CD4-positive, alpha-beta memory T cell (primary cell): ENCODE data around the gene CD37. TPM values are rescaled to one million over a fixed set of nuclear protein-coding genes. Genes with fewer than 3 reads are reported as not detected.

Experiments used
- CTCF ChIA-PET: fragments of 350-600 bp; sonication (Branson Sonifier 250); formaldehyde crosslinking; loops from one replicate; lab custom pipeline; 2021; ENCODE audit warnings: inconsistent platforms; ENCODE audit not compliant: partially characterized antibody; lab: Charles Lee
- POLR2A ChIA-PET: fragments of 350-600 bp; sonication (Branson Sonifier 250); formaldehyde crosslinking; loops from one replicate; lab custom pipeline; 2021; ENCODE audit not compliant: partially characterized antibody; lab: Charles Lee
- DNase-seq, 5 donors: peaks; one replicate each; pipeline versions ENCODE4 v3.0.0 to v3.0.0-alpha.2; 2020 to 2022; ENCODE audit warnings: mixed read lengths in 1 of 5
- H3K27ac ChIP-seq: one replicate; pipeline ENCODE4 v1.7.0; 2013; ENCODE audit warnings: low read depth, low read length
- H3K27me3 ChIP-seq: 2 replicates; pipeline ENCODE4 v1.7.0; 2013; ENCODE audit warnings: mild to moderate bottlenecking, low read length, moderate library complexity; ENCODE audit not compliant: insufficient read depth
- H3K36me3 ChIP-seq: 2 replicates; pipeline ENCODE4 v1.7.0; 2013; ENCODE audit warnings: mild to moderate bottlenecking, low read length, moderate library complexity; ENCODE audit not compliant: insufficient read depth
- H3K4me1 ChIP-seq: 2 replicates; pipeline ENCODE4 v1.7.0; 2013; ENCODE audit warnings: mild to moderate bottlenecking, low read length, moderate library complexity; ENCODE audit not compliant: insufficient read depth
- H3K4me3 ChIP-seq, 2 donors: one replicate each; pipeline ENCODE4 v1.7.0; 2013; ENCODE audit warnings: low read length in 2 of 2, mild to moderate bottlenecking in 1 of 2
- H3K9me3 ChIP-seq, 2 donors: one replicate each; pipeline ENCODE4 v1.7.0; 2013; ENCODE audit warnings: low read length in 2 of 2, control low read depth in 1 of 2; ENCODE audit not compliant: control insufficient read depth in 1 of 2
- H3K27ac Mint-ChIP-seq, 7 donors: one replicate each; pipeline ENCODE4 v1.8.0; 2020 to 2021; ENCODE audit warnings: mixed read lengths in 7 of 7, mild to moderate bottlenecking in 6 of 7, inconsistent platforms in 3 of 7, moderate library complexity in 3 of 7
- H3K27me3 Mint-ChIP-seq, 2 donors: one replicate each; pipeline ENCODE4 v1.8.0; 2020 to 2021; ENCODE audit warnings: mixed read lengths in 2 of 2
- H3K36me3 Mint-ChIP-seq, 2 donors: one replicate each; pipeline ENCODE4 v1.8.0; 2020 to 2021; ENCODE audit warnings: mixed read lengths in 2 of 2, inconsistent platforms in 1 of 2, mild to moderate bottlenecking in 1 of 2
- H3K4me1 Mint-ChIP-seq, 4 donors: one replicate each; pipeline ENCODE4 v1.8.0; 2020 to 2021; ENCODE audit warnings: mixed read lengths in 4 of 4, mild to moderate bottlenecking in 1 of 4
- H3K4me3 Mint-ChIP-seq, 8 donors: one replicate each; pipeline ENCODE4 v1.8.0; 2020 to 2021; ENCODE audit warnings: mixed read lengths in 8 of 8, mild to moderate bottlenecking in 7 of 8, moderate library complexity in 6 of 8, inconsistent platforms in 3 of 8
- H3K9me3 Mint-ChIP-seq, 8 donors: one replicate each; pipeline ENCODE4 v1.8.0; 2020 to 2021; ENCODE audit warnings: mixed read lengths in 8 of 8, mild to moderate bottlenecking in 5 of 8, inconsistent platforms in 3 of 8, moderate library complexity in 1 of 8
- intact Hi-C: fragments of 100-400 bp; cut with micrococcal nuclease; formaldehyde crosslinking; loops from one replicate; pipeline ENCODE4 v1.15.1; 2023
- polyA plus RNA-seq, 2 donors: library from polyadenylated mRNA; unstranded; fragments of 300-500 nt; fragmentation: Illumina TruSeq; gene quantifications; one replicate each; pipeline ENCODE4 v1.2.3, GENCODE V29; 2021
- total RNA-seq, 2 experiments: library from RNA; stranded (reverse); gene quantifications; one replicate each; pipeline ENCODE4 v1.2.3, GENCODE V29; 2021

The CD37 gene
- total and polyA plus RNA-seq, 4 experiments from 2014 or later: 109 to 347 (median 261) TPM

DNA sequence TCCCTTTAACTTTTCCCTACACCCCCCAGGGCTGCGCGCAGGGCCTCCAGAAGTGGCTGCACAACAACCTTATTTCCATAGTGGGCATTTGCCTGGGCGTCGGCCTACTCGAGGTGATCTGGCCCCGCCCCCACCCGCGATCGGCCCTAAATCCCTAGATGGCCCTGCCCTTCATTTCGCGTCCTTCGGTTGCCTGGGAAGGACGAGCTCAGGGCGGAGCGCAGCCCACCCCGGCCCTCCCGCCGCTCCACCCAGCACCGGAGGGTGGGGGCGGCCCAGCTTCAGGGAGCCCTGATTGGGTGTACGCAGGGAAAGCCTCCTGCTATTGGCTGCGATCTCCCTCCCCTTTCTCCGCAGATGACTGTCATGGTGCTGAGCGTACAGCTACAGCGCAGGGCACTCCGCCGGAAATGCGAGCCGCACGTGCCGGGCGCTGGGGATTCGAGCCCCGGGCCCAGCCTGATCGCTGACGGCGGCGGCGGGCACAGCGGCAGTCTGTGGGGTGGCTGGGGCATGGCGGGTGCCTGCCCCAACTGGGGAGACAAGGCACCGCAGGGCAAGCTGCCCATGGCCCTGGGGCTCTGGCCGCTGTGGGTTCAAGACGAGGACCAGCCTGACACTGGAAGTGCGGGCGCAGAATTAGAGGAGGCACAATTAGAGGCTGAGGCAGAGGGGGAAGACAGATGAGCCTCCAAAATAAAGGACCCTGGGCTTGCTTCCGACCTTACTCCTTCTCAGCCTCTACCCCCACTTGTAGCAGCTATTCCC, 4.3 kb downstream of the CD37 start:
- ChIA-PET POLR2A (no interaction called here), CTCF (no interaction called here)
- no peaks in the 10 kb centered on the region for H3K9me3 Mint-ChIP-seq
- H3K27me3 Mint-ChIP-seq: no peaks in the 10 kb centered on the region
- DNase-seq: no peak
- peaks cover 7% of the 10 kb centered on the region for H3K36me3 ChIP-seq
- H3K27me3 ChIP-seq: no peaks in the 10 kb centered on the region
- H3K27ac Mint-ChIP-seq: peak overlapping the region in 2 of 7 donors; percentile 41 to 44
- no peak overlapping the region for H3K4me3 ChIP-seq
- H3K9me3 ChIP-seq: no peaks in the 10 kb centered on the region
- intact Hi-C loops: no loop called here
- H3K36me3 Mint-ChIP-seq: peaks cover 33 to 44% of the 10 kb centered on the region in 2 donors
- no peak overlapping the region for H3K27ac ChIP-seq
- H3K4me1 Mint-ChIP-seq: peaks cover 28 to 53% (median 36%) of the 10 kb centered on the region in 4 donors
- peaks cover 40% of the 10 kb centered on the region for H3K4me1 ChIP-seq
- no peak overlapping the region for H3K4me3 Mint-ChIP-seq

DNA sequence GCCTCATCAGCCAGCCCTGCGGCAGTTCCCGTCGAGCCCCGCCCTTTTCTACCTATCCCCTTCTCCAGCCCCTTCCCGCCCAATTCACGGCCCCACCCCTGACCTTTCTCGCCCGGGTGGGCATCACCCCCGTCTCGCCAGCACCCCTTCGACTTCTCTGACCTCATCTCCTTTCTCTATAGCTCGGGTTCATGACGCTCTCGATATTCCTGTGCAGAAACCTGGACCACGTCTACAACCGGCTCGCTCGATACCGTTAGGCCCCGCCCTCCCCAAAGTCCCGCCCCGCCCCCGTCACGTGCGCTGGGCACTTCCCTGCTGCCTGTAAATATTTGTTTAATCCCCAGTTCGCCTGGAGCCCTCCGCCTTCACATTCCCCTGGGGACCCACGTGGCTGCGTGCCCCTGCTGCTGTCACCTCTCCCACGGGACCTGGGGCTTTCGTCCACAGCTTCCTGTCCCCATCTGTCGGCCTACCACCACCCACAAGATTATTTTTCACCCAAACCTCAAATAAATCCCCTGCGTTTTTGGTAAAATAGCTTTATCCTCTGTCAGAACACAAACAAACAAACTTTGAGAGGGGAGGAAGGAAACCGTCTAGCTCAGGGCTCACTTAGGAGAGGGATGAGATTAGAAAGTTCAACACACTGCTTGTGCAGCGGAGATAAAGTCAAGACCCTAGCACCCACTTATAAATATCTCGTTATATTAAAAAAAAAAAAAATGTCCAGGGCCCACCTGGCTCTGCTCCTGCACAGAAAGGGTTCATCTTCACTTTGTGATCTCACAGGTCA, 5.1 kb downstream of the CD37 start:
- H3K4me1 ChIP-seq: peaks cover 33% of the 10 kb centered on the region
- peaks cover 30 to 50% (median 35%) of the 10 kb centered on the region in 4 donors for H3K4me1 Mint-ChIP-seq
- H3K4me3 ChIP-seq: no peak overlapping the region
- H3K27ac ChIP-seq: no peak overlapping the region
- ChIA-PET CTCF (no interaction called here), POLR2A (interaction anchor here (0.6 kb wide), 1 partner anchor 27 kb away, joined by 3 read pairs; no protein-coding TSS in a partner anchor)
- no peaks in the 10 kb centered on the region for H3K27me3 ChIP-seq
- H3K27ac Mint-ChIP-seq: peak overlapping the region in 6 of 7 donors; percentile 3 to 81 (median 70)
- peak overlapping the region in 1 of 8 donors; percentile 23 for H3K4me3 Mint-ChIP-seq
- H3K36me3 Mint-ChIP-seq: peaks cover 33 to 43% of the 10 kb centered on the region in 2 donors
- no peaks in the 10 kb centered on the region for H3K9me3 ChIP-seq
- H3K27me3 Mint-ChIP-seq: no peaks in the 10 kb centered on the region
- peaks cover 7% of the 10 kb centered on the region for H3K36me3 ChIP-seq
- intact Hi-C loops: no loop called here
- H3K9me3 Mint-ChIP-seq: no peaks in the 10 kb centered on the region
- no peak for DNase-seq

DNA sequence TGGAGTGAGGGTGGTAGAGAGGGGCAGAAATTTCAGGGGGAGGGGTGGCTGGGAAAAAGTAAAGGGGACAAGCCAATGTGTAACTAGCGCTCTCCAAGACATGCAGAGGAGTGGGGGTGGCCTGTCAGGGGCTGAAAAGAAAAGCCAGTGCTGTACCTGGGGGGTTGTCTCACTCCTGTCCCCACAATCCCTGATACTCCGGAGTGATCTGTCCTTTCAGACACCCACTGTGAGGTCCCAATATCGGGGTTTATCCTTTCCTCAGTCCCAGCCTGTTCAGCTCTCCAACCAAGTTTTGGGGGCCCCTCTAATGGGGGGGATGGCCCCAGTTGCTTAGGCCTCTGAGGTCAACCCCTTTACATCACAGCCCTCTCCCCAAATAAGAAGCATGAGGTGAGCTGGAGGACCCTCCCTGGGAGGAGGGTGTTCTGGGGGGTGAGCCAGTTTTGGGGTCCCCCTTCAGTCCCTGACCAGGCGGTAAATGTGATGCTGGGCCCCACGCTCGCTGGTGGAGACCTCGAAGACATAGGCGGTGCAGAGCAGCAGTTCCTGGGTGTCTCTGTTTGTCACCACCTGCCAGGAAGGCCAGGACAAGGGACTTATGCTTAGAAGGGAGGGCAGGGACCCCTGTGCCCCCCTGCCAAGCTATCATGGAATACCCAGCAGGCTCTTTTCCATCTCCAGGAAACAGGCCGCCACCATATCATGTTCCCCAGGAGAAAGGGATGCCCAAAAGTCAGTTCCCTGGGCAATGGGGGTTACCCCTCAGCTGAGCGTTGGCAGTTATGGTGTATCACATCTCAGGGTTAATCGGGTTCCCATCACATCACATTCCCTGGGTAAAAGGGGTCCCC, 5.9 kb downstream of the CD37 start:
- peak overlapping the region in 3 of 7 donors; percentile 19 to 61 (median 58) for H3K27ac Mint-ChIP-seq
- no peak overlapping the region for H3K4me3 Mint-ChIP-seq
- POLR2A ChIA-PET: no interaction called here
- no peaks in the 10 kb centered on the region for H3K27me3 Mint-ChIP-seq
- intact Hi-C loops: no loop called here
- Histone ChIP-seq H3K27ac (no peak overlapping the region), H3K4me1 (peaks cover 28% of the 10 kb centered on the region), H3K4me3 (no peak overlapping the region), H3K9me3 (no peaks in the 10 kb centered on the region), H3K36me3 (peaks cover 7% of the 10 kb centered on the region), H3K27me3 (no peaks in the 10 kb centered on the region)
- peaks cover 25 to 42% (median 28%) of the 10 kb centered on the region in 4 donors for H3K4me1 Mint-ChIP-seq
- CTCF ChIA-PET: no interaction called here
- DNase-seq: no peak
- H3K36me3 Mint-ChIP-seq: peaks cover 30 to 36% of the 10 kb centered on the region in 2 donors
- peaks cover 0 to 2% (median 0%) of the 10 kb centered on the region in 8 donors for H3K9me3 Mint-ChIP-seq

DNA sequence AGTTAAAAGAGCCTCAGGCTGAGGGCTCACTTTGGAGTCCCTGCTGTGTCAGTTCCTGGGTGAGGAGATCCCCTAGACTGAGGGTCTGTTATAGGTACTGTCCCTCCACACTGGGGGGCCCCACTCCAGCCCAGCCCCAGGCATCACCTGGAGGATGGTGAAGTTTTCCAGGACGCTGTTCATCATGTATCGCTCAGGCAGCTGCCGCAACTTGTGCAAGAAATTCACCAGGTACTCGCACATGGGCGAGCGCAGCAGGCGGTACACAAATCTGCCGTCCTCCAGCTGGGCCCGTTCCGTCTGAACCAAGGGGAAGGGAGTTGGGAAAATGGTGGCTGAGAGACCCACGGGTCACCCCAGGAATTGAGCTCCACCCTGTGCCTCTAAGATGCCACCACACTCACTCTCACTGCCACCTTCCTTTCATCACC, 7.1 kb downstream of the CD37 start:
- H3K27ac Mint-ChIP-seq: peak overlapping the region in 4 of 7 donors; percentile 5 to 57 (median 23)
- no peak overlapping the region for H3K4me3 Mint-ChIP-seq
- H3K4me1 Mint-ChIP-seq: peaks cover 17 to 30% (median 19%) of the 10 kb centered on the region in 4 donors
- DNase-seq: no peak
- ChIA-PET POLR2A (interaction anchor here (1.1 kb wide), 1 partner anchor 9 kb away, joined by 3 read pairs; no protein-coding TSS in a partner anchor), CTCF (no interaction called here)
- H3K9me3 Mint-ChIP-seq: peaks cover 0 to 2% (median 0%) of the 10 kb centered on the region in 8 donors
- intact Hi-C loops: no loop called here
- H3K36me3 Mint-ChIP-seq: peaks cover 26 to 28% of the 10 kb centered on the region in 2 donors
- no peaks in the 10 kb centered on the region for H3K27me3 ChIP-seq
- H3K9me3 ChIP-seq: no peaks in the 10 kb centered on the region
- H3K27ac ChIP-seq: no peak overlapping the region
- no peaks in the 10 kb centered on the region for H3K27me3 Mint-ChIP-seq
- no peak overlapping the region for H3K4me3 ChIP-seq
- peaks cover 7% of the 10 kb centered on the region for H3K36me3 ChIP-seq
- H3K4me1 ChIP-seq: peaks cover 16% of the 10 kb centered on the region

DNA sequence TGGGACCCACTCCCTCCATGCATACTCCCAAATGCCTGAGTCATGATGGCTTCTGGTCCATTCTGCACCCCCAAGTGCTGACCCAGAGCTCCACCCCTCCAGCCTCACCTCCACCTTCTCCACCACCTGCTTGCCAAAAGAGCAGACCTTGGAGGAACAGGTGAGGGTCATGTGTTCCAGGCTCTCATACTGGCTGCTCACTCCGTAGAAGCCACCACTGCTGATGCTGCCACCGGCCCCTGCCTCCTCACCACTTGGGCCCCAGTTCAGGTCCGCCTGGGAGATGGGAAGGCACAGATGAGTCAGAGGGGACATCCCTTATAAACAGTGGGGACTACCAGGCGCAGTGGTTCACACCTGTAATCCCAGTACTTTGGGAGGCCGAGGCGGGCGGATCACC, 7.9 kb downstream of the CD37 start:
- Histone ChIP-seq H3K27me3 (no peaks in the 10 kb centered on the region), H3K4me1 (peaks cover 8% of the 10 kb centered on the region), H3K36me3 (no peaks in the 10 kb centered on the region), H3K4me3 (no peak overlapping the region), H3K9me3 (no peaks in the 10 kb centered on the region), H3K27ac (no peak overlapping the region)
- intact Hi-C loops: no loop called here
- DNase-seq: no peak
- CTCF ChIA-PET: no interaction called here
- peak overlapping the region in 6 of 7 donors; percentile 1 to 57 (median 29) for H3K27ac Mint-ChIP-seq
- no peaks in the 10 kb centered on the region for H3K27me3 Mint-ChIP-seq
- peaks cover 18 to 23% of the 10 kb centered on the region in 2 donors for H3K36me3 Mint-ChIP-seq
- POLR2A ChIA-PET: no interaction called here
- H3K9me3 Mint-ChIP-seq: peaks cover 0 to 2% (median 0%) of the 10 kb centered on the region in 8 donors
- H3K4me1 Mint-ChIP-seq: peaks cover 12 to 23% (median 17%) of the 10 kb centered on the region in 4 donors
- peak overlapping the region in 1 of 8 donors; percentile 18 for H3K4me3 Mint-ChIP-seq

DNA sequence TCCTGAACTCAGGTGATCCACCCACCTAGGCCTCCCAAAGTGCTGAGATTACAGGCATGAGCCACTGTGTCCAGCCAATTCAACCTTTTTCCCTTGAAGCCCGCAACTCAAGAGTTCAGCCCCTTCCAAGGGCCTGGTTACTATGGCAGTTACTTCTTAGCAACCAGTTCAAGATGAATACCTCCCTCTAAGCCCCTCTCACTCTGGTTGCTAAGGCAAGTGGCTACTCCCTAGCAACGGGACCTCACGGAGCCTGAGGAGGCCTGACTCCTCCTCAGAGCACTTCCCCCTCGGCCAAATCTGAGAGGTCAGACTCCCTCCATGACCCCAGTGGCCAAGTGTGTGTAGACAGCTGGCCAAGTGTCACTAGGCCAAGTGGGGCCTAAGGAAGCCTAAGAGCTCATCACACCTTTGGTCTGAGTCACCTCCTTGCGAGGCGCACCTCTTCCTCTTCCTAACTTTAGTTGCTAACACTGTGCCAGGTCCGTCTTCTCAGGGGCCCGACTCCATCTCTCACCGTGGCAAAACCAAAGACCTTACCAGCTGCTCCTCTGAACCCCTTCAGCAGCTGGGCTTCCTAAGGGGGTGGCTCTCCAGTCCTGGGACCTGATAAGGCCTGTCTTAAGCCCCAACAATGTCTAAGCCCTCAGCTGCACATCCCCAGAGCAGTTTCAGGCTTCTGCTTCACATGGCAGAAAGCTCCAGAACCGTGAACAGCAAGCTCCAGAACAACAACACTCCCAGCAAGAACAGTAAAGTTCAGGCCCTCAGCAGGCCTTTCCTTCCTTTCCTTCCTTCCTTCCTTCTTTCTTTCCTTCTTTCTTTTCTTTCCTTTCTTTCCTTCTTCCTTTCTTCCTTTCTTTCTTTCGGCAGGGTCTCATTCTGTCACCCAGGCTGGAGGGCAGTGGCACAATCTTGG, 9.6 kb downstream of the CD37 start:
- no peaks in the 10 kb centered on the region for H3K27me3 ChIP-seq
- Mint-ChIP-seq H3K27ac (peak overlapping the region in 5 of 7 donors; percentile 48 to 86 (median 77)), H3K9me3 (peaks cover 0 to 2% (median 0%) of the 10 kb centered on the region in 8 donors), H3K36me3 (peaks cover 8 to 12% of the 10 kb centered on the region in 2 donors), H3K4me3 (no peak overlapping the region), H3K27me3 (no peaks in the 10 kb centered on the region), H3K4me1 (peaks cover 8 to 13% (median 12%) of the 10 kb centered on the region in 4 donors)
- no peak overlapping the region for H3K27ac ChIP-seq
- H3K9me3 ChIP-seq: no peaks in the 10 kb centered on the region
- POLR2A ChIA-PET: interaction anchor here (1.1 to 1.2 kb wide), 2 partner anchors 10 to 14 kb away, joined by 4 read pairs; partner anchors contain the start of gene CD37
- no peak overlapping the region for H3K4me3 ChIP-seq
- H3K36me3 ChIP-seq: no peaks in the 10 kb centered on the region
- no peaks in the 10 kb centered on the region for H3K4me1 ChIP-seq
- intact Hi-C loops: no loop called here
- CTCF ChIA-PET: interaction anchor here (0.5 to 0.8 kb wide), 3 partner anchors 43 to 350 kb away, joined by 3 to 4 read pairs (median 3); no protein-coding TSS in a partner anchor
- DNase-seq: no peak
